ENCODE results near the gene YTHDF1. TPM values are rescaled to one million over a fixed set of nuclear protein-coding genes. Genes with fewer than 3 reads are reported as not detected.

YTHDF1 gene
- total RNA-seq, 1 donor from 2014 or later = 43.3 TPM

GRCh38 chr20:63178446-63178820 lies 37.5 kb downstream of the YTHDF1 start:
- Mint-ChIP-seq H3K4me1 (ENCODE audit: low read depth, unreplicated experiment) (peaks cover 7% of the 10 kb centered on the region), H3K4me3 (ENCODE audit: unreplicated experiment) (no peak overlapping the region), H3K27me3 (ENCODE audit: unreplicated experiment) (peaks cover 16% of the 10 kb centered on the region), H3K36me3 (ENCODE audit: unreplicated experiment) (no peaks in the 10 kb centered on the region), H3K27ac (ENCODE audit: unreplicated experiment) (no peak overlapping the region), H3K9me3 (ENCODE audit: unreplicated experiment) (peaks cover 11% of the 10 kb centered on the region)
- DNase-seq = peak; percentile 70
- no peak for TF ChIP-seq CTCF (IDR thresholded peaks at IDR 0.05; ENCODE audit: partially characterized antibody, unreplicated experiment)

GRCh38 chr20:63177785-63178445 lies 38.0 kb downstream of the YTHDF1 start:
- peak; percentile 57 for DNase-seq
- no peaks in the 10 kb centered on the region for H3K36me3 Mint-ChIP-seq (ENCODE audit: unreplicated experiment)

GRCh38 chr20:63177134-63177784 lies 38.7 kb downstream of the YTHDF1 start:
- peak overlapping the region; percentile 97 for H3K27ac Mint-ChIP-seq (ENCODE audit: unreplicated experiment)
- H3K27me3 Mint-ChIP-seq (ENCODE audit: unreplicated experiment) = peaks cover 16% of the 10 kb centered on the region
- peak; percentile 87 for DNase-seq
- H3K4me3 Mint-ChIP-seq (ENCODE audit: unreplicated experiment) = peak overlapping the region; percentile 87
- peak; percentile 45 for TF ChIP-seq CTCF (IDR thresholded peaks at IDR 0.05; ENCODE audit: partially characterized antibody, unreplicated experiment)
- H3K4me1 Mint-ChIP-seq (ENCODE audit: low read depth, unreplicated experiment) = peaks cover 7% of the 10 kb centered on the region
- peaks cover 11% of the 10 kb centered on the region for H3K9me3 Mint-ChIP-seq (ENCODE audit: unreplicated experiment)
- no peaks in the 10 kb centered on the region for H3K36me3 Mint-ChIP-seq (ENCODE audit: unreplicated experiment)

More at GRCh38 chr20:63177785-63178445, 38.0 kb downstream of the YTHDF1 start:
- H3K27me3 Mint-ChIP-seq (ENCODE audit: unreplicated experiment) = peaks cover 16% of the 10 kb centered on the region
- peaks cover 7% of the 10 kb centered on the region for H3K4me1 Mint-ChIP-seq (ENCODE audit: low read depth, unreplicated experiment)
- TF ChIP-seq CTCF (IDR thresholded peaks at IDR 0.05; ENCODE audit: partially characterized antibody, unreplicated experiment) = no peak
- H3K9me3 Mint-ChIP-seq (ENCODE audit: unreplicated experiment) = peaks cover 11% of the 10 kb centered on the region
- peak overlapping the region; percentile 96 for H3K27ac Mint-ChIP-seq (ENCODE audit: unreplicated experiment)
- H3K4me3 Mint-ChIP-seq (ENCODE audit: unreplicated experiment) = peak overlapping the region; percentile 92

GRCh38 chr20:63176427-63177133 lies 39.4 kb downstream of the YTHDF1 start:
- H3K9me3 Mint-ChIP-seq (ENCODE audit: unreplicated experiment) = peaks cover 12% of the 10 kb centered on the region
- peak overlapping the region; percentile 87 for H3K4me3 Mint-ChIP-seq (ENCODE audit: unreplicated experiment)
- H3K4me1 Mint-ChIP-seq (ENCODE audit: low read depth, unreplicated experiment) = peaks cover 10% of the 10 kb centered on the region
- no peak for TF ChIP-seq CTCF (IDR thresholded peaks at IDR 0.05; ENCODE audit: partially characterized antibody, unreplicated experiment)
- no peaks in the 10 kb centered on the region for H3K36me3 Mint-ChIP-seq (ENCODE audit: unreplicated experiment)
- H3K27me3 Mint-ChIP-seq (ENCODE audit: unreplicated experiment) = peaks cover 17% of the 10 kb centered on the region
- peak overlapping the region; percentile 97 for H3K27ac Mint-ChIP-seq (ENCODE audit: unreplicated experiment)
- peak; percentile 74 for DNase-seq
